Type B pancreatic cell (in vitro differentiated cells): ENCODE data around the gene SNX30. TPM values are rescaled to one million over a fixed set of nuclear protein-coding genes. Genes with fewer than 3 reads are reported as not detected.

ENCODE experiments used
- DNase-seq: peaks from one replicate; pipeline ENCODE4 v3.0.0; 2021; ENCODE audit warnings: mixed read lengths; ENCODE audit not compliant: unreplicated experiment; ENCODE audit errors: extremely low spot score
- H3K27ac Mint-ChIP-seq: 2 replicates; pipeline ENCODE4 v1.8.0; 2021; ENCODE audit warnings: mild to moderate bottlenecking, mixed read lengths
- H3K27me3 Mint-ChIP-seq: 2 replicates; pipeline ENCODE4 v1.8.0; 2021; ENCODE audit warnings: mixed read lengths
- H3K36me3 Mint-ChIP-seq: 2 replicates; pipeline ENCODE4 v1.8.0; 2021; ENCODE audit warnings: mixed read lengths
- H3K4me1 Mint-ChIP-seq: one replicate; pipeline ENCODE4 v1.8.0; 2021; ENCODE audit warnings: mixed read lengths; ENCODE audit not compliant: unreplicated experiment
- H3K4me3 Mint-ChIP-seq: 2 replicates; pipeline ENCODE4 v1.8.0; 2021; ENCODE audit warnings: mild to moderate bottlenecking, mixed read lengths
- H3K9me3 Mint-ChIP-seq: 2 replicates; pipeline ENCODE4 v1.8.0; 2021; ENCODE audit warnings: mixed read lengths
- total RNA-seq: library from RNA; stranded (reverse); gene quantifications from 2 replicates; pipeline ENCODE4 v1.2.1, GENCODE V29; 2021; ENCODE audit warnings: low replicate concordance
- TF ChIP-seq, protein P1 (sequence below): fragments of 200-600 bp; sonication (generic); conservative IDR thresholded peaks from 2 replicates; pipeline ENCODE4 v1.5.0; 2021; ENCODE audit warnings: antibody characterized with exemption, mild to moderate bottlenecking

The SNX30 gene
- total RNA-seq, 1 donor from 2014 or later: 10.6 TPM

GRCh38 chr9:112753725-112754124 is 3.2 kb downstream of the SNX30 start:
- TF ChIP-seq, protein P1, sequence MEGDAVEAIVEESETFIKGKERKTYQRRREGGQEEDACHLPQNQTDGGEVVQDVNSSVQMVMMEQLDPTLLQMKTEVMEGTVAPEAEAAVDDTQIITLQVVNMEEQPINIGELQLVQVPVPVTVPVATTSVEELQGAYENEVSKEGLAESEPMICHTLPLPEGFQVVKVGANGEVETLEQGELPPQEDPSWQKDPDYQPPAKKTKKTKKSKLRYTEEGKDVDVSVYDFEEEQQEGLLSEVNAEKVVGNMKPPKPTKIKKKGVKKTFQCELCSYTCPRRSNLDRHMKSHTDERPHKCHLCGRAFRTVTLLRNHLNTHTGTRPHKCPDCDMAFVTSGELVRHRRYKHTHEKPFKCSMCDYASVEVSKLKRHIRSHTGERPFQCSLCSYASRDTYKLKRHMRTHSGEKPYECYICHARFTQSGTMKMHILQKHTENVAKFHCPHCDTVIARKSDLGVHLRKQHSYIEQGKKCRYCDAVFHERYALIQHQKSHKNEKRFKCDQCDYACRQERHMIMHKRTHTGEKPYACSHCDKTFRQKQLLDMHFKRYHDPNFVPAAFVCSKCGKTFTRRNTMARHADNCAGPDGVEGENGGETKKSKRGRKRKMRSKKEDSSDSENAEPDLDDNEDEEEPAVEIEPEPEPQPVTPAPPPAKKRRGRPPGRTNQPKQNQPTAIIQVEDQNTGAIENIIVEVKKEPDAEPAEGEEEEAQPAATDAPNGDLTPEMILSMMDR: no peak
- peaks cover 2% of the 10 kb centered on the region for H3K27me3 Mint-ChIP-seq
- no peak for DNase-seq
- no peaks in the 10 kb centered on the region for H3K9me3 Mint-ChIP-seq
- peak overlapping the region; percentile 15 for H3K4me3 Mint-ChIP-seq
- peaks cover 26% of the 10 kb centered on the region for H3K4me1 Mint-ChIP-seq
- peak overlapping the region; percentile 71 for H3K27ac Mint-ChIP-seq
- H3K36me3 Mint-ChIP-seq: no peaks in the 10 kb centered on the region

- Mint-ChIP-seq H3K9me3 (no peaks in the 10 kb centered on the region), H3K36me3 (no peaks in the 10 kb centered on the region), H3K4me1 (peaks cover 26% of the 10 kb centered on the region), H3K4me3 (peak overlapping the region; percentile 16), H3K27ac (peak overlapping the region; percentile 2), H3K27me3 (peaks cover 2% of the 10 kb centered on the region)
- no peak for DNase-seq
- TF ChIP-seq, protein P1: no peak
These were observed 4.0 kb downstream of the SNX30 start for GRCh38 chr9:112754578-112754977.

DNA sequence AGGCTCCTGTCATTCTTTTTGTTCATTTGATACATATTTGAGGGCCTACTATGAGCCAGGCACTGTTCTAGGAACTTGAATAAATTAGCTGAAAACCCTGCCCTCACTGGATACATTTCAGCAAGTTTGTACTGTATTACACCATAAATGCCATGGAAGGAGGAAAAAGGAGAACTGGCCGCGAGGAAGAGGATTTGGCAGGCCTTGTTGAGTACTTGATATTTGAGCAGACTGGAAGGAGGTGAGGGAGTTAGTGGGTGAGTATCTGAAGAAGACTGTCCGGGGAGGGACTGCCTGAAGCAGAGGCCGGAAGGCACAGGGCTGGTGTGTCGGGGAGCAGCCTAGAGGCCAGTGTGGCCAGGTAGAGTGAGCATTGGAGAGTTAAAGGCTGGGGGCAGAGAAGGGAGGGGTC is 4.5 kb downstream of the SNX30 start:
- no peak for DNase-seq
- TF ChIP-seq, protein P1: no peak
- Mint-ChIP-seq H3K27ac (peak overlapping the region; percentile 2), H3K4me3 (peak overlapping the region; percentile 16), H3K4me1 (peaks cover 23% of the 10 kb centered on the region), H3K36me3 (no peaks in the 10 kb centered on the region), H3K9me3 (no peaks in the 10 kb centered on the region), H3K27me3 (peaks cover 2% of the 10 kb centered on the region)

DNA sequence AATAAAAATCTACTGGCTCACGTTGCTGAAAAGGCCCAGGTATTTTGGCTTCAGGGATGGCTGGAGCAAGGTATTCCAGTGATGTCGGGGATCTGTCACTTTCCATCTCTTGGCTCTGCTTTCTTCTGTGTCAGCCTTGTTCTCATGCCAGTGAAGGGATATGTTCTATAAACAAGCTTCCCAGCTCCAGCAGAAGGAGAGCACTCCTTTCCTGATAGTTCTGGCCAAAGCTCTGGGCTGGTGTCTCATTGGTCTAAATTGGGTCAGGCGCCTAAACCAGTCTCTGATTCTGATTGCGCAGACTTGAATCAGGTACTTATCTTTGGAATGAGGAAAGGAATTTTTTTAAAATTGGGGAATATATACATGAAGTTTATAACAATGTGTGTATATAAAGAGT is 5.1 kb downstream of the SNX30 start:
- Mint-ChIP-seq H3K4me1 (peaks cover 20% of the 10 kb centered on the region), H3K4me3 (no peak overlapping the region), H3K27ac (peak overlapping the region; percentile 2), H3K27me3 (no peaks in the 10 kb centered on the region), H3K9me3 (no peaks in the 10 kb centered on the region), H3K36me3 (no peaks in the 10 kb centered on the region)
- TF ChIP-seq, protein P1: no peak
- no peak for DNase-seq

DNA sequence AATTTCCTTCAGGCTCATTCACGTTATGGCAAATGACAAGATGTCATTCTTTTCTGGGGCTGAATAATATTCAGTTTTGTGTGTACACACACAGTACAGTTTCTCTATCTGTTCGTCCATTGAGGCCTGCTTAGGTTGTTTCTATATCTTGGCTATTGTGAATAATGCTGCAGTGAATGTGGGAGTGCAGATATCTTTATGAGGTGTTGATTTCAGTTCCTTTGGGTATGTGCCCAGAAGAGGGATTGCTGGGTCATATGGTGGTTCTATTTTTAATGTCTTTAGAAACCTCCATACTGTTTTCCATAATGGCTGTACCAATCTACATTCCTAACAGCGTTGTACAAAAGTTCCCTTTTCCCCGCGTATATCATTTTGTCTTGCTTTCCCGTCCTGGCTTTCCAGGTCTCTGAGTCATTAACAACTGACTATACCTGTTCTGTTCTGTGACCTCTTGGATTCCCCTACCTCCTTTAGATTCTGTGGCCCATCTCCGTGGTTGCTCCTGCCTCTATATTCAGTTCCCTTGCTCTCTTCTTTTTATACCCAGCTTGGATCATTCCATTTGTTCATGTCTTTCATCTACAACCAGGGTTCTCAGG is 6.8 kb downstream of the SNX30 start:
- no peak overlapping the region for H3K4me3 Mint-ChIP-seq
- no peak for DNase-seq
- TF ChIP-seq, protein P1: no peak
- no peak overlapping the region for H3K27ac Mint-ChIP-seq
- H3K4me1 Mint-ChIP-seq: peaks cover 23% of the 10 kb centered on the region
- H3K36me3 Mint-ChIP-seq: no peaks in the 10 kb centered on the region
- H3K27me3 Mint-ChIP-seq: no peaks in the 10 kb centered on the region
- H3K9me3 Mint-ChIP-seq: no peaks in the 10 kb centered on the region
